ENCODE results near the gene PPM1E. TPM values are rescaled to one million over a fixed set of nuclear protein-coding genes. Genes with fewer than 3 reads are reported as not detected.
A peak's percentile ranks its signal among the peaks of the same experiment; 100 is the strongest.

The PPM1E gene
- total RNA-seq, 1 experiment from 2014 or later, result 0.09 TPM

GRCh38 chr17:58960068-58960467 is 204.4 kb downstream of the PPM1E start:
- no peaks in the 10 kb centered on the region for H3K4me1 Mint-ChIP-seq (ENCODE audit: low read depth, unreplicated experiment)
- BruUV-seq (replicated peaks), result no TSS peak
- H3K4me3 Mint-ChIP-seq (ENCODE audit: low read depth, unreplicated experiment), result no peak overlapping the region
- peaks cover 5% of the 10 kb centered on the region for H3K36me3 Mint-ChIP-seq (ENCODE audit: insufficient read depth, unreplicated experiment)
- CTCF ChIA-PET, result no interaction called here
- DNase-seq, result peak; percentile 37
- H3K9me3 Mint-ChIP-seq (ENCODE audit: low read depth, unreplicated experiment), result no peaks in the 10 kb centered on the region
- intact Hi-C loops (cut with micrococcal nuclease; ENCODE audit: unreplicated experiment), result no loop called here
- H3K27me3 Mint-ChIP-seq (ENCODE audit: unreplicated experiment), result no peaks in the 10 kb centered on the region
- TF ChIP-seq CTCF (IDR thresholded peaks at IDR 0.05; ENCODE audit: unreplicated experiment), result no peak
- H3K27ac Mint-ChIP-seq (ENCODE audit: unreplicated experiment), result peak overlapping the region; percentile 70

DNA sequence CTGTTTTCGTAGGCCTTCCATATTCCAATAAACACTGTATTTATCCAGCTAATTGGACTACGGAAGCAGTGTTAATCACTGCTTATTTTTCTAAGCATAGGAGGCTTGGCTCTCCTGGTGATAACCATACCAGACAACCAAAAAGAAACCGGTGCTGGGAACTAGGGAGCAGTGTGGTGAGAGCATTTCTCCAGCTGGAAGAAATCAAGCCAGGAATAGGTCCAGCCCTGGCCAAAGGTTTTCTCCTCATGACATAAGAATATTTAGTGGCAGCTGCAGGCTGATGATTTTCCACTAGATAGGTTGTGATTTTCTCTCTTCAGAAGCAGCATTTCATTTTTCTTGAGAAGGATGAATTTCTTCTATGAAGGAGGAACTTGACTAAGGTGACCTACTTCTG is 209.6 kb downstream of the PPM1E start:
- no peak for TF ChIP-seq CTCF (IDR thresholded peaks at IDR 0.05; ENCODE audit: unreplicated experiment)
- intact Hi-C loops (cut with micrococcal nuclease; ENCODE audit: unreplicated experiment), result no loop called here
- Mint-ChIP-seq H3K27ac (ENCODE audit: unreplicated experiment) (no peak overlapping the region), H3K4me3 (ENCODE audit: low read depth, unreplicated experiment) (no peak overlapping the region), H3K9me3 (ENCODE audit: low read depth, unreplicated experiment) (no peaks in the 10 kb centered on the region), H3K4me1 (ENCODE audit: low read depth, unreplicated experiment) (no peaks in the 10 kb centered on the region), H3K36me3 (ENCODE audit: insufficient read depth, unreplicated experiment) (peaks cover 2% of the 10 kb centered on the region), H3K27me3 (ENCODE audit: unreplicated experiment) (no peaks in the 10 kb centered on the region)
- no TSS peak for BruUV-seq (replicated peaks)
- no peak for DNase-seq
- CTCF ChIA-PET, result interaction anchor here (0.6 kb wide), 1 partner anchor 235 kb away, joined by 4 read pairs; no protein-coding TSS in a partner anchor

- no peaks in the 10 kb centered on the region for H3K4me1 Mint-ChIP-seq (ENCODE audit: low read depth, unreplicated experiment)
- H3K4me3 Mint-ChIP-seq (ENCODE audit: low read depth, unreplicated experiment), result no peak overlapping the region
- CTCF ChIA-PET, result interaction anchor here (0.7 kb wide), 1 partner anchor 434 kb away, joined by 8 read pairs; no protein-coding TSS in a partner anchor
- no peak for TF ChIP-seq CTCF (IDR thresholded peaks at IDR 0.05; ENCODE audit: unreplicated experiment)
- H3K27me3 Mint-ChIP-seq (ENCODE audit: unreplicated experiment), result no peaks in the 10 kb centered on the region
- BruUV-seq (replicated peaks), result no TSS peak
- intact Hi-C loops (cut with micrococcal nuclease; ENCODE audit: unreplicated experiment), result no loop called here
- no peaks in the 10 kb centered on the region for H3K9me3 Mint-ChIP-seq (ENCODE audit: low read depth, unreplicated experiment)
- no peak for DNase-seq
- no peaks in the 10 kb centered on the region for H3K36me3 Mint-ChIP-seq (ENCODE audit: insufficient read depth, unreplicated experiment)
- H3K27ac Mint-ChIP-seq (ENCODE audit: unreplicated experiment), result no peak overlapping the region
Observed at GRCh38 chr17:58966208-58966607, 210.6 kb downstream of the PPM1E start.

- CTCF ChIA-PET, result no interaction called here
- DNase-seq, result no peak
- H3K9me3 Mint-ChIP-seq (ENCODE audit: low read depth, unreplicated experiment), result no peaks in the 10 kb centered on the region
- intact Hi-C loops (cut with micrococcal nuclease; ENCODE audit: unreplicated experiment), result no loop called here
- no peaks in the 10 kb centered on the region for H3K27me3 Mint-ChIP-seq (ENCODE audit: unreplicated experiment)
- no peaks in the 10 kb centered on the region for H3K36me3 Mint-ChIP-seq (ENCODE audit: insufficient read depth, unreplicated experiment)
- no peak overlapping the region for H3K4me3 Mint-ChIP-seq (ENCODE audit: low read depth, unreplicated experiment)
- no peak overlapping the region for H3K27ac Mint-ChIP-seq (ENCODE audit: unreplicated experiment)
- no peak for TF ChIP-seq CTCF (IDR thresholded peaks at IDR 0.05; ENCODE audit: unreplicated experiment)
- H3K4me1 Mint-ChIP-seq (ENCODE audit: low read depth, unreplicated experiment), result no peaks in the 10 kb centered on the region
- no TSS peak for BruUV-seq (replicated peaks)
Observed at GRCh38 chr17:58968426-58969061, 212.9 kb downstream of the PPM1E start.
